GM20000 (cell line): ENCODE measurements around the gene HELZ.
"Not testable (repeated sequence)": the region's sequence is repeated elsewhere in the genome, so short reads cannot be mapped to it uniquely, and the experiment has no call there.

Experiments
- DNase-seq: peaks from one replicate; pipeline ENCODE4 v3.0.0; 2012; ENCODE audit warnings: low spot score
- TF ChIP-seq, protein P1 (sequence below): IDR thresholded peaks from 2 replicates; pipeline ENCODE4 v1.5.1; 2012; ENCODE audit warnings: mild to moderate bottlenecking, control low read depth; ENCODE audit errors: extremely low read depth, missing control alignments

Gene HELZ

DNA sequence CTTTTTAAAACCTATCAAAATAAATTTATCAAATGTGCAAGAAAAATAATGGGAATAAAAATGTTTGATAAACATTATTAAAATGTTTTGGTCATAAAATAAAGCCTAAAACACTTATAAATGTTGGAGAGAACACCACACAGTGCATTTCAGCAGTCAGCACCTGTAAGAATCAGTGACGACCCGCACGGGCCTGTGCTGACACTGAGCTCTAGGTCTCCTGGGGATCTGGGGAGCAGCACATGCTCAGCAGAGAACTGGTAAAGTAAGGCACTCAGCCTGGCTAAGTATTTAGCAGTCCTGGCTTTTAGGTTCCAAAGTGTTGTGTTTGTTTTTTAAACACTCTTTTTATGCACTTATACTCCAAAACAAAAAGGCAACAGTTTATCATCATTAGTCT, 46.9 kb downstream of the HELZ start:
- DNase-seq: no peak
- TF ChIP-seq, protein P1, sequence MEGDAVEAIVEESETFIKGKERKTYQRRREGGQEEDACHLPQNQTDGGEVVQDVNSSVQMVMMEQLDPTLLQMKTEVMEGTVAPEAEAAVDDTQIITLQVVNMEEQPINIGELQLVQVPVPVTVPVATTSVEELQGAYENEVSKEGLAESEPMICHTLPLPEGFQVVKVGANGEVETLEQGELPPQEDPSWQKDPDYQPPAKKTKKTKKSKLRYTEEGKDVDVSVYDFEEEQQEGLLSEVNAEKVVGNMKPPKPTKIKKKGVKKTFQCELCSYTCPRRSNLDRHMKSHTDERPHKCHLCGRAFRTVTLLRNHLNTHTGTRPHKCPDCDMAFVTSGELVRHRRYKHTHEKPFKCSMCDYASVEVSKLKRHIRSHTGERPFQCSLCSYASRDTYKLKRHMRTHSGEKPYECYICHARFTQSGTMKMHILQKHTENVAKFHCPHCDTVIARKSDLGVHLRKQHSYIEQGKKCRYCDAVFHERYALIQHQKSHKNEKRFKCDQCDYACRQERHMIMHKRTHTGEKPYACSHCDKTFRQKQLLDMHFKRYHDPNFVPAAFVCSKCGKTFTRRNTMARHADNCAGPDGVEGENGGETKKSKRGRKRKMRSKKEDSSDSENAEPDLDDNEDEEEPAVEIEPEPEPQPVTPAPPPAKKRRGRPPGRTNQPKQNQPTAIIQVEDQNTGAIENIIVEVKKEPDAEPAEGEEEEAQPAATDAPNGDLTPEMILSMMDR: no peak

DNA sequence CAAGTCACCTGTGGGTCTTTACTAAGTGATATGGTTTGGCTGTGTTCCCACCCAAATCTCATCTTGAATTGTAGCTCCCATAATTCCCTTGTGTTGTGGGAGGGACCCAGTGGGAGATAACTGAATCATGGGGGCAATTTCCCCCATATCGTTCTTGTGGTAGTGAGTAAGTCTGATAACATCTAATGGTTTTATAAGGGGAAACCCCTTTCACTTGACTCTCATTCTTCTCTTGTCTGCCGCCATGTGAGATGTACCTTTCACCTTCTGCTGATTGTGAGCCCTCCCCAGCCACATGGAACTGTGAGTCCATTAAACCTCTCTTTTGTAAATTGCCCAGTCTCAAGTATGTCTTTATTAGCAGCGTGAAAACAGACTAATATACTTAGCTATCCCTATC, 48.0 kb downstream of the HELZ start:
- DNase-seq: not testable (repeated sequence)

DNA sequence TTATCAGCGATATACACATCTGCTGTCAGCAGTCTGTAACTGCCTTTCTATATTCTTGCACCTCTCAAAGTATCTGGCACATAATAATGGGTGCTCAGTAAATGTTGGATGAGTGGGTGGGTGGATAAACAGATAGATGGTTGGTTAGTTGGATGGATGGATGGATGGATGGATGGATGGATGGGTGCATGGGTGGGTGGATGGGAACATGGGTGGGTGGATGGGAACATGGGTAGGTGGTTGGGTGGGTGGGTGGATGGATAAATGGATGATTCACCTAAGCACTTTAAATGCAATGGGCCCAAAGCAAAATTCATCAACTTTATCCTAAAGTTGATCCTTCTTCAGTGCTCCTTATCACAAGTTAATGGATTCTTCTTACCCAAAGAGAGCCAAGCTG, 48.6 kb downstream of the HELZ start:
- DNase-seq: no peak
- TF ChIP-seq, protein P1: no peak

DNA sequence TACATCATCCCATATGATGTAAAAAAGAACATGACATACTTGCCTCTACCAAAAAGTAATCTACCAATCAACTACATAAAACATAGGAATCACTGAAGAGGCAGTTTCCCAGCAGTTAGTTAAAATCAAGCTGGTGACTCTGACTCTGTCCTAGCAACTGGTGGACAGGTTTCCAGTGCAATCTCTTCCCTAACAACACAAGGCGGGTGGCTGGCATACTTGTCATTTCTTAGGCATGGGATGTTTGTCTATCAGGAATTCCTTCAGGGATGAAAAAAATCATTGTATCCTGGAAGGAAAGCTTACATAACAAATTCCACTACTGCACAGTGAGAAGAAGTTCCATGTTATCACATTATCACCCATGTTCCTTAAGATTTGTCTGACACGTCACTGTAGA, 50.9 kb downstream of the HELZ start:
- TF ChIP-seq, protein P1: no peak
- no peak for DNase-seq

DNA sequence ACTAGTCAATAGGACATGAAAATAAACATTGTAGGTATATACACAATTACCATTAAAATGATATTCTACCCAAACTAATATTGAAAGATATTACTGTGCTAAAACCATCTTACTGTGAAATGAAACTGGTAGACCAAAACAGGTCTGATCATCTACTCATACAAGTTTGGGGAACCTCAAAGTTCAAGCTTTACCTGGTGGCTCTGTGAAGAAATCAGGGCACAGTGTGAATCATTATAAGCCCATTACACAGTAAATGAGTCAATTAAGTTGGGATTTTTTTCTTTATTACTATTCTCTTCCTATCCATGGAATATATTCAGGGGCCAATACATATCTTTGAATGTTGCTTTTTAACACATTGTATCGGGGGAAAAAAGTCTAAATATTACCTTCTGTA, 57.1 kb downstream of the HELZ start:
- no peak for DNase-seq
- TF ChIP-seq, protein P1: no peak

DNA sequence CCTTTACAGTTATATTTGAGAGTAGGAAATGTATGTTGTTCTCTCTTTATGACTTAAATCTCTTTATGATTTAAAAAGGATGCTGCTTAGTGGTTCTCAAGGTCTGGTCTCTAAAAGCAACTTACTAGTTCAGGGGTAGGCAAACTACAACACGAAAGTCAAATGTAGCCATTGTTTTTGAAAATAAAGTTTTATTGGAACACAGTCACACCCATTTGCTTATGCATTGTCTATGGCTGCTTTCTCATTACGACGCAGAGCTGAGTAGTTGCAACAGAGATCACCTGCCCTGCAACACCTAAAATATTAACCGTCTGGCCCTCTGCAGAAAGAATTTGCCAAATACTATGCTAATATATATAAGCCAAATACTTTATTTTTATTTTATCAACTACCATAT, 58.2 kb downstream of the HELZ start:
- no peak for DNase-seq
- TF ChIP-seq, protein P1: no peak

DNA sequence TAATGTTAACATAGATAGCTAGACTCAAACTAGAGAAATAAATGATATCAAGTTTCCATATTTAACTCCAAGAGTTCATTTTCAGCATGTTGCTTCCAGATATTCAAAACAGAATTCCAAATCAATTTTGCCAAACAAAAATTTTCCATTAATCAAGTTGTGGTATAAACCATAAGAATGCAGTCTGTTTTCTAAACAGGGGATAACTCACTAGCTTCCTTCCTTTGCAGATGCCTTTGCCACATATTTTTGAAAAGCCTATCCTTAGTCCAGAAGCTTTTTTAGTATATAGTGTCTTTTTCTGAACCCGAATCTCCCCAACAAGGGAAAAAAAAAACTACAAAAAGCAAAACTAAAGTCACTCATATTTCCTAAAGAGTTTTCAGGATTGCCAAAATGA, 61.5 kb downstream of the HELZ start:
- TF ChIP-seq, protein P1: no peak
- no peak for DNase-seq

DNA sequence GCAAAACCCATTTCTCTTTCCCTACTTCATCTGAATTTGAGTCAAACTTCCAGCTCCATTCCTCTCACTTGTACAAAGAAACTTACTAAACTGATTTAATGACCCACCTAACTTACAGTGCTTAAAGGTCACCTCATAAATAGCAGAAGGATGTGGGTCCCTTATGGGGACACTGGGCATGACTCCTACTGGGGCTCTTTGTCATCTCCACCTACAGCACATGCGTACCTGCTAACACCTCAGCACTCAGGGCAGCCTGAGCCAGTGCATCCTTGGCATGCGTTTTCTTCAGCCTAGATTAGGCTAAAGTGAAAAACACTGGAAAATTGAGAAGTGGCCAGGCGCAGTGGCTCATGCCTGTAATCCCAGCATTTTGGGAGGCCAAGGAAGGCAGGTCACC, 63.2 kb downstream of the HELZ start:
- TF ChIP-seq, protein P1: no peak
- DNase-seq: no peak
